ENCODE data around the gene BTNL8. TPM values are rescaled to one million over a fixed set of nuclear protein-coding genes. Genes with fewer than 3 reads are reported as not detected.
A peak's percentile ranks its signal among the peaks of the same experiment; 100 is the strongest.

The BTNL8 gene
- total RNA-seq, 4 donors from 2014 or later = 19.7 to 156 (median 59.0) TPM

DNA sequence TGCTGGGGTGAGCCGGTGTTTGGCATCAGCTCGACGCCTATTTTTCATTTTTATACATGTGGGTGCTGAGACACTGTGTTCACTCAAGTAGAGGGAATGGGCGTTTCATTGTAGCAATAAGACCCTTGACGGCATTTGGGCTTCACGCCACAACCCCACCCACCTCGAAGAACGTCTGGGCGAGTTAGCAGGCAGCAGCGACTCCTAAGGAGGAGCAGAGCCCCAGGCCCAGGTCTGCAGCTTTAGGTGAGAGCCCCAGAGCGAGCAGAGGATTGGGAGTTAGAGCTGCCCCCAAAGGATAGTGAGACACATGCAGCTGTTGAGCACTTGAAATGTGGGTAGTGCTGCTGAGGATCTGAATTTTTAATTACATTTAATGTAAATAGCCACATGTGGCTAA is 36.3 kb upstream of the BTNL8 start:
- intact Hi-C loops (cut with DNase I; ENCODE audit: low total_unique reads) = loop anchor here (5.0 kb wide), 1 partner anchor 80 kb away; no protein-coding TSS in a partner anchor
- no peak overlapping the region for H3K4me3 ChIP-seq
- no peaks in the 10 kb centered on the region for H3K27me3 ChIP-seq
- H3K27ac ChIP-seq = peak overlapping the region; percentile 55 to 92 (median 71)
- TF ChIP-seq, protein P1, sequence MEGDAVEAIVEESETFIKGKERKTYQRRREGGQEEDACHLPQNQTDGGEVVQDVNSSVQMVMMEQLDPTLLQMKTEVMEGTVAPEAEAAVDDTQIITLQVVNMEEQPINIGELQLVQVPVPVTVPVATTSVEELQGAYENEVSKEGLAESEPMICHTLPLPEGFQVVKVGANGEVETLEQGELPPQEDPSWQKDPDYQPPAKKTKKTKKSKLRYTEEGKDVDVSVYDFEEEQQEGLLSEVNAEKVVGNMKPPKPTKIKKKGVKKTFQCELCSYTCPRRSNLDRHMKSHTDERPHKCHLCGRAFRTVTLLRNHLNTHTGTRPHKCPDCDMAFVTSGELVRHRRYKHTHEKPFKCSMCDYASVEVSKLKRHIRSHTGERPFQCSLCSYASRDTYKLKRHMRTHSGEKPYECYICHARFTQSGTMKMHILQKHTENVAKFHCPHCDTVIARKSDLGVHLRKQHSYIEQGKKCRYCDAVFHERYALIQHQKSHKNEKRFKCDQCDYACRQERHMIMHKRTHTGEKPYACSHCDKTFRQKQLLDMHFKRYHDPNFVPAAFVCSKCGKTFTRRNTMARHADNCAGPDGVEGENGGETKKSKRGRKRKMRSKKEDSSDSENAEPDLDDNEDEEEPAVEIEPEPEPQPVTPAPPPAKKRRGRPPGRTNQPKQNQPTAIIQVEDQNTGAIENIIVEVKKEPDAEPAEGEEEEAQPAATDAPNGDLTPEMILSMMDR (IDR thresholded peaks at IDR 0.05) = no peak
- no peak for TF ChIP-seq POLR2A (IDR thresholded peaks at IDR 0.05)
- no peak for TF ChIP-seq EP300 (IDR thresholded peaks at IDR 0.05; ENCODE audit: low read depth)
- no peak for TF ChIP-seq POLR2AphosphoS5 (IDR thresholded peaks at IDR 0.05)
- 69 to 87% methylated on average over 3 to 11 of the region's 11 CpGs for WGBS, 2 donors (ENCODE audit: low coverage in 1 of 2)
- H3K36me3 ChIP-seq = no peaks in the 10 kb centered on the region
- in situ Hi-C loops (cut with MboI; ENCODE audit: low pct_ligation_motif_present in 1 of 4, low pct_unique_long_range_greater_than_20kb in 1 of 4, low sequenced_read_pairs in 3 of 4) = no loop called here
- no peaks in the 10 kb centered on the region for H3K9me3 ChIP-seq
- peaks cover 5 to 41% (median 26%) of the 10 kb centered on the region in 4 donors for H3K4me1 ChIP-seq
- DNase-seq = no peak

DNA sequence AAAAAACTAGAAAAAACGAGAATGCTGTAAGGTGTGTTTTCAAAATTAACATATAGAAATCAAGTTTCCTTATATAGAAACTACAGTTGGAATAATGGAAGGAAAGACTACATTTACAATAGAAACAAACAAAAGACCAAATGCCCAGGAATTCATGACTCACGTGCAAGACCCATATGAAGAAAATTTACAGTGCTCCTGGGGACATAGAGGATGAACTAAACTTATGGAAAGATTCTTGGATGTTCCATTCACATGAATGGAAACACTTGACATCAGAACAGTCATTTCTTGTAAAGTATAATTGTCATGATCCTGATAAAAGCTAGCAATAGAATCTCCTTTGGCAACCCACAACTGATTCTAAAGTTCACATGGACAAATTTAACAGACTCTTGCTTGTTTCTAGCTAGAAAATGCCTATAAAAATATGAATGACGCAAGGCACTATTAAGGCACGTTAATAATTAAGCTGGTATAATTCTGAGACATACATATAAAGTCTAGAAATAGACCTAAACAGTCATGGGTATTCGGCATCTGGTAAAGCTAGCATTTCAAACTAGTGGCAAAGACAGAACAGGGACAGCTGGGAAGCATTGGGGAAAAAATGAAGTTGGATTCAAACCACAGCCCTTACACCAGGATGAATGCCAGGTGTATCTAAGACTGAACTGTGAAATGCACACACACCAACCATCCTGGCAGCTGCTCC is 32.8 kb upstream of the BTNL8 start:
- intact Hi-C loops (cut with DNase I; ENCODE audit: low total_unique reads) (no loop called here), in situ Hi-C loops (cut with MboI; ENCODE audit: low pct_ligation_motif_present in 1 of 4, low pct_unique_long_range_greater_than_20kb in 1 of 4, low sequenced_read_pairs in 3 of 4) (no loop called here)
- DNase-seq = no peak
- peaks cover 13 to 42% (median 31%) of the 10 kb centered on the region in 4 donors for H3K4me1 ChIP-seq
- WGBS, 2 donors (ENCODE audit: low coverage in 1 of 2) = 39 to 42% methylated on average over 5 of the region's 5 CpGs
- no peaks in the 10 kb centered on the region for H3K27me3 ChIP-seq
- H3K4me3 ChIP-seq = peak overlapping the region in 1 of 4 donors; percentile 15
- H3K9me3 ChIP-seq = no peaks in the 10 kb centered on the region
- peak; percentile 39 for TF ChIP-seq POLR2A (IDR thresholded peaks at IDR 0.05)
- TF ChIP-seq, protein P1 (IDR thresholded peaks at IDR 0.05) = no peak
- peak in 2 of 3 donors; percentile 12 to 58 for TF ChIP-seq POLR2AphosphoS5 (IDR thresholded peaks at IDR 0.05)
- TF ChIP-seq EP300 (IDR thresholded peaks at IDR 0.05; ENCODE audit: low read depth) = no peak
- H3K27ac ChIP-seq = peak overlapping the region; percentile 70 to 92 (median 83)
- no peaks in the 10 kb centered on the region for H3K36me3 ChIP-seq

DNA sequence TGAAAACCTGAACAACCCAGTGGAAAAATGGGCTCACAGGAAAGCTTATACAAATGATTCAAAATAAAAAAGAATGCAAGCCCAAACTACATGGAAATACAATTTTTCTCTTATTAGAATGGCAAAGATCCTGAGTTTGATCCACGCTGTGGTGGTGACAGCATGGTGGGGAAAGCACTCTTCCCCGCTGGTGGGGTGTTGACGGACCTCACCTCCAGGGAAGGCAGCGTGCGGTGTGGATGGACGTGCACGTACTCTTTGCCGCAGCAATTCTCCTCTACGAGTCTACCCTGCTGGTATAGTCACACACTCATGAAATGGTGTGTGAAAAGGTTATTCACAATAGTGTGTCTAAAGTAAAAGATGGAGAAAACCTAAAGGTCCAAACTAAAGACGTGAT is 32.0 kb upstream of the BTNL8 start:
- H3K27me3 ChIP-seq = no peaks in the 10 kb centered on the region
- H3K27ac ChIP-seq = peak overlapping the region; percentile 70 to 92 (median 83)
- no peak for TF ChIP-seq POLR2A (IDR thresholded peaks at IDR 0.05)
- no peak for TF ChIP-seq POLR2AphosphoS5 (IDR thresholded peaks at IDR 0.05)
- no peak for TF ChIP-seq EP300 (IDR thresholded peaks at IDR 0.05; ENCODE audit: low read depth)
- TF ChIP-seq, protein P1 (IDR thresholded peaks at IDR 0.05) = no peak
- peak; percentile 38 for DNase-seq
- intact Hi-C loops (cut with DNase I; ENCODE audit: low total_unique reads) = no loop called here
- in situ Hi-C loops (cut with MboI; ENCODE audit: low pct_ligation_motif_present in 1 of 4, low pct_unique_long_range_greater_than_20kb in 1 of 4, low sequenced_read_pairs in 3 of 4) = no loop called here
- H3K9me3 ChIP-seq = no peaks in the 10 kb centered on the region
- H3K36me3 ChIP-seq = no peaks in the 10 kb centered on the region
- H3K4me3 ChIP-seq = peak overlapping the region in 2 of 4 donors; percentile 6 to 15
- peaks cover 13 to 38% (median 26%) of the 10 kb centered on the region in 4 donors for H3K4me1 ChIP-seq
- 44 to 55% methylated on average over 8 to 10 of the region's 10 CpGs for WGBS, 2 donors (ENCODE audit: low coverage in 1 of 2)

DNA sequence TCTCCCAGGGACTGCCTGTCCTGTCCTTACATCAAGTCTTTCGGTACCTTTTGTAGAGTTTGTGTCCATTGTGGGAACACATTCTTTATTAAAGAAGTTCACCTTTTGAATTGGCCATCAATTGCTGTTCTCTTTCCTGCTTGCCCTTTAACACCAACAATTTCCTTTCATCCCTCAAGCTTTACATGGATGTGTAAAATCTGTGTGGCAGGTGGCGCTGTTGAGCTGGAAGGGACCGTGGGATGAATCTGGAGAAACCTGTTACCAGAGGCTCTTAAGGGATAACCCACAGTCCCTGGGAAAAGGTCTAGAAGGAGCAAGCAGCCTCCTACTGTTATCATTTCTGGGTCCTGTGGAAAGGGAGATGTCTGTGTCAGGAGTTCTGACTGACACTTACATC is 30.0 kb upstream of the BTNL8 start:
- peak; percentile 95 for DNase-seq
- Histone ChIP-seq H3K4me1 (peaks cover 13 to 30% (median 23%) of the 10 kb centered on the region in 4 donors), H3K27me3 (no peaks in the 10 kb centered on the region), H3K9me3 (no peaks in the 10 kb centered on the region), H3K4me3 (no peak overlapping the region), H3K27ac (peak overlapping the region in 3 of 4 donors; percentile 8 to 36 (median 20)), H3K36me3 (no peaks in the 10 kb centered on the region)
- in situ Hi-C loops (cut with MboI; ENCODE audit: low pct_ligation_motif_present in 1 of 4, low pct_unique_long_range_greater_than_20kb in 1 of 4, low sequenced_read_pairs in 3 of 4) = no loop called here
- TF ChIP-seq, protein P1 (IDR thresholded peaks at IDR 0.05) = peak; percentile 71 to 92 (median 78)
- TF ChIP-seq POLR2AphosphoS5 (IDR thresholded peaks at IDR 0.05) (peak in 2 of 3 donors; percentile 27 to 34), EP300 (IDR thresholded peaks at IDR 0.05; ENCODE audit: low read depth) (no peak), POLR2A (IDR thresholded peaks at IDR 0.05) (no peak)
- WGBS, 2 donors (ENCODE audit: low coverage in 1 of 2) = 3 to 14% methylated on average over 1 to 3 of the region's 3 CpGs
- intact Hi-C loops (cut with DNase I; ENCODE audit: low total_unique reads) = no loop called here

Measured in transverse colon (tissue), 4 donors.